Epithelial cell of proximal tubule (primary cell): ENCODE measurements around the gene RBM18. TPM values are rescaled to one million over a fixed set of nuclear protein-coding genes. Genes with fewer than 3 reads are reported as not detected.

ENCODE experiments used
- DNase-seq: peaks from one replicate; pipeline ENCODE4 v3.0.0-alpha.2; 2011; ENCODE audit warnings: low read depth
- H3K4me3 ChIP-seq: 2 replicates; pipeline ENCODE4 v1.5.1; 2011; ENCODE audit warnings: low read depth, mild to moderate bottlenecking, low read length
- total RNA-seq: library from RNA; depleted of rRNA; stranded (reverse); fragments of >200 nt; gene quantifications from 2 replicates; pipeline ENCODE4 v1.2.3, GENCODE V29; 2015
- TF ChIP-seq, protein P1 (sequence below): conservative IDR thresholded peaks from 2 replicates; pipeline ENCODE4 v1.5.1; 2012; ENCODE audit warnings: low read depth, mild to moderate bottlenecking, low read length

Gene RBM18
- total RNA-seq, 1 donor from 2014 or later, result 13.9 TPM

DNA sequence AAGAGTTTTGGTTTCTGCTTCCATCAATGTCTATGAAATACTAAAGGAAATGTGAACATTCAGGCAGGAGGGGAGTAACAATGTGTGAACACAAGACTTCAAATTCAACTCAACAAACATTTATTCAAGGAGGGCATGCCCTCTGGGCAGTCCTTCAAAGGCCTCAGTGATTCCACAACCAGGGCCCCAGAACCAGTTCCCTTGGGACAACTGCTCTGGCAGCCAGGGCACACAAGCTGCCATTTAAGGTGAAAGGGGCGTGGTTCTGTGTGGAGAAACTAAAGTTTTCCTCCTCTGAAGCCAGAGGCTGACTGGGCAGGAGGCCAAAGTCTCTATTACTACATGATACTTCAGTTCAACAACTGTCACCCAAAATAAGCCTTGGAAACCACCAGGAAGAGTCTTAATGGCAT lies 3.2 kb downstream of the RBM18 start:
- TF ChIP-seq, protein P1, sequence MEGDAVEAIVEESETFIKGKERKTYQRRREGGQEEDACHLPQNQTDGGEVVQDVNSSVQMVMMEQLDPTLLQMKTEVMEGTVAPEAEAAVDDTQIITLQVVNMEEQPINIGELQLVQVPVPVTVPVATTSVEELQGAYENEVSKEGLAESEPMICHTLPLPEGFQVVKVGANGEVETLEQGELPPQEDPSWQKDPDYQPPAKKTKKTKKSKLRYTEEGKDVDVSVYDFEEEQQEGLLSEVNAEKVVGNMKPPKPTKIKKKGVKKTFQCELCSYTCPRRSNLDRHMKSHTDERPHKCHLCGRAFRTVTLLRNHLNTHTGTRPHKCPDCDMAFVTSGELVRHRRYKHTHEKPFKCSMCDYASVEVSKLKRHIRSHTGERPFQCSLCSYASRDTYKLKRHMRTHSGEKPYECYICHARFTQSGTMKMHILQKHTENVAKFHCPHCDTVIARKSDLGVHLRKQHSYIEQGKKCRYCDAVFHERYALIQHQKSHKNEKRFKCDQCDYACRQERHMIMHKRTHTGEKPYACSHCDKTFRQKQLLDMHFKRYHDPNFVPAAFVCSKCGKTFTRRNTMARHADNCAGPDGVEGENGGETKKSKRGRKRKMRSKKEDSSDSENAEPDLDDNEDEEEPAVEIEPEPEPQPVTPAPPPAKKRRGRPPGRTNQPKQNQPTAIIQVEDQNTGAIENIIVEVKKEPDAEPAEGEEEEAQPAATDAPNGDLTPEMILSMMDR, result no peak
- no peak for DNase-seq
- no peak overlapping the region for H3K4me3 ChIP-seq

DNA sequence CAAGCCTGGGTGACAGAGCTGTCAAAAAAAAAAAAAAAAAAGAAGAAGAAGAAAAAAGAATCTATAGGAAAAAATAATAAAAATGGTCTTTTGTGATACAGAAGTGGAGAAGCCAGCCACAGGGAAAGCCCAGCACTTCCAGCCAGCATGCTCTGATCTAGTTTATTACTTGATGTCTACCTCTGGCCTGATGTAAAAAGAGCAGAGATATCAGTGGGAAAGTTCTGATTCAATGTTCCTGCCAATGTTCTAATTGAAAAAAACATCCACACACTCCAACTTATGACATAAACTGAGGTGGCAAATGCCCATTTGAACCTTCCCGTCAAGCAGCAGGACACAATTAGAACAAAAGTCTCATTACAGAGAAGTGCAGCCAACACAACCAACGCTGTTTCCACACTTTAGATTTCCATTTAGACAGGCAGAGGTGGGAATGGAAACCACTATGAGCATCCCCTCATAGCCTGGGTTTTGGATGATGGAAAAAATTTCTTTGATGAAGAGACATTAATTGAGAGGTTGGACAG lies 5.7 kb downstream of the RBM18 start:
- DNase-seq, result no peak
- H3K4me3 ChIP-seq, result no peak overlapping the region
- TF ChIP-seq, protein P1, result no peak

DNA sequence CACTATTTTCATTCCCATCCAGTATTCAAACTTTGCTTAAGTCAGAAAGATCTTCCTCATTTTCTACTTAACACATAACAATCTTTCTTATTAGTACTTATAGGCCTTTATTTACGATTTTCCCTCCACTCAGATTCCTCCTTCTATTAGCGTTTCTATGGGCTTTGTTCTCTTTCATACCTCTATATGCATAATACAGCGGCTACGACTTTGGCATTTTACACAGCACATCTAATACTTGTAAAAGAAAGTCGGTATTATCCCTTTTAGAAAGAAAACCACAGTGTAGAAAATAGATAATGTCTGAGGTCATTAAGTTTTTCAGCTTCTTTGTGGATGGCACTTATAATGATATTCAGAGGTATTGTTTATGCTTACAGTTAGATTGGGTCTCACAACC lies 8.4 kb downstream of the RBM18 start:
- DNase-seq, result no peak
- TF ChIP-seq, protein P1, result no peak
- H3K4me3 ChIP-seq, result no peak overlapping the region

DNA sequence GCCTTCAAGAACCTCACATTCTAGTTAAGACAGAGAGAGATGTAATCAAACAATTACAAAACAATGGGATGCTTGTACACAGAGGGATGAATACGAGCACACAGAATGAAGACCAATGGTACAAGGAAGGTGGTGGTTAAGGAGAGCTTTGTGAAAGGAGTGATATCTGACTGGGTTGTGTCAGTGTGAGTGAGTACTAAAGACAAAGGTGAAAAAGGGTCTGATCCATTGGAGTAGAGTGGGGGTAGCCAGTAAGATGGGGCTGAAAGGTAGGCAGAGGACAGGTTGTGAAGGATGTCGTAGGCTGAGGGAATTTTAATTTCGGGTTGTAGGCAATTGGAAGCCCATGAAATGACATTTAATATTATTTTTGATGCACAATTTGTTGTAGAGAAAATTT lies 9.9 kb downstream of the RBM18 start:
- TF ChIP-seq, protein P1, result no peak
- no peak overlapping the region for H3K4me3 ChIP-seq
- DNase-seq, result no peak

DNA sequence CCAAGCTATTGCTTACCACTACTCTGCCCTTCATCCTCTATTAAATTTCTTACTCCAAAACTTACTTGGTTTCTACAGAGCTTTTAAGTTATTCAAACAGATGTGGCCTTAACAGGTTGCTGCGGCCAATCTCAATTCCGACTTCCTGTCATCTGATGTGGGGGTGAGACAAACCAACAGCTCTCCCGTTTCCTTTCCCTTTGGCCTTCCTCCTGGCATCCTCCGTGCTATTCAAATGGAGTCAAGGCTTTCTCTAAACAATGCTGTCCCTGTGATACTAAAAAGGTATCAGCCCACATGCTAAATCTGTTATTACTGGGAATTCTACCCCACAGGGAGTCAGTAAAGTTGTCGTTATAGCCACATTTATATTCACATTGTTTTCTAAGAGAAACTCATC lies 11.8 kb downstream of the RBM18 start:
- H3K4me3 ChIP-seq, result no peak overlapping the region
- no peak for DNase-seq
- TF ChIP-seq, protein P1, result no peak

DNA sequence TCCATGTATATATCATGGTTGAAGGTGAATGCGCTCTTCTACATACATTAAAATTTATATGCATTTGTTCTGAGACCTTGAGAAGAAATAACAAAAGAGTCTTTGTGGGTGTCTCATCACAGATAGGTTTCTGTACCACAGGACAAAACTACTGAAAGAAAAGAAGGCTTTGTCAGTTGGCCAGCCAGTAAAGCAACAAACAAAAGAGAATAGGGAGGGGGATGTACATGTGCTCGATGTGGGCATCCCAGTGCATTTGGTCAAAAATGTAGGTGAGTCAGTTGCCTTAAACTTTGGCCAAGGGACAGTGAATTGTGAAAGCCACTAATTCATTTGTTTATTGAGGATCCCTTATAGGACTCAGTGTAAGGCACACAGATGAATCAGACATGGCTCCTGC lies 13.3 kb downstream of the RBM18 start:
- TF ChIP-seq, protein P1, result no peak
- no peak for DNase-seq
- H3K4me3 ChIP-seq, result no peak overlapping the region

DNA sequence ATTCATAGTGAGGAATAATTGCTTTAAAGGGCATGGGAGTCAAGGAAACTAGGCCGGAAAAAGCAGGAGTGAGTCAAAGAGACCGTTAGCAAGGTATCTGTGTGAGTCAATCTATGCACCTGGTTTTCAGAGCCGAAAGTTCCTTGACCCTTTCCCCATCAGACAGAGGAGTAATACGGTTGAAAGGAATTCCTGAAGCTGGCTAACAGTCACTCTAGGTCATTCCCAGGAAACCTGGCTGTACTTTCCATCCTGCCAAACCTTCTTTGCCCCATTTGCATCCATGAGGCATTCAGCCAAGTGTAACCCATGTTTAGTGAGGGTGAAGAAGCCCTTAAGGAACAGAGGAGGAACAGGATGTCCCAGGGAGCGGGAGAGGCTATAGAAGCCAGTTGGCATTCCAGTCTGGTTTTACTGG lies 16.2 kb downstream of the RBM18 start:
- TF ChIP-seq, protein P1, result no peak
- DNase-seq, result peak; percentile 35
- H3K4me3 ChIP-seq, result no peak overlapping the region
